Activated CD4-positive, alpha-beta T cell treated with anti-CD3 and anti-CD28 coated beads for 4 hours (primary cell): ENCODE data around the gene NLRP4.
"Not testable (repeated sequence)": the region's sequence is repeated elsewhere in the genome, so short reads cannot be mapped to it uniquely, and the experiment has no call there.

Experiments
- DNase-seq, 2 donors: peaks; one replicate each; pipeline ENCODE4 v3.0.0-alpha.2; 2020

The NLRP4 gene

GRCh38 chr19:55882626-55883025, 46.3 kb downstream of the NLRP4 start:
- DNase-seq: no peak

DNA sequence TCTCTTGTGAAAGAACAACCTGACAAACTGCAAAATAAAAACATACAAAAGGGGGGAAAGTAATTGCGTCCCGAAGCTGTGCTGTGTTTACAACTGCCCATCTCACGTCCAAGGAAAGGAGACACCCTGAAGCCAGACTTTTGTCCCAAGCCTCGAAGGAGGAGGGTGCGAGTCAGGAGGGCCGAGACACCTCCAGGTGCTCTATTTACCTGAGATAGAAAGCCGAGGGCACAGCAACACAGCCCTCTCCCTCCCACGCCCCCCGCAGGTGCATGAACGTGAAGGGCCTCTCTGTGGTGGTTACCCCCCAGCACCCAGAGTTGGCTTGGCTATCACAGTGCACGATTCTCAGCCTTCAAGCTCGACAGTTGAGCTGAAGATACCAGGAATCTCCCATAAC, 62.6 kb downstream of the NLRP4 start:
- DNase-seq: no peak

DNA sequence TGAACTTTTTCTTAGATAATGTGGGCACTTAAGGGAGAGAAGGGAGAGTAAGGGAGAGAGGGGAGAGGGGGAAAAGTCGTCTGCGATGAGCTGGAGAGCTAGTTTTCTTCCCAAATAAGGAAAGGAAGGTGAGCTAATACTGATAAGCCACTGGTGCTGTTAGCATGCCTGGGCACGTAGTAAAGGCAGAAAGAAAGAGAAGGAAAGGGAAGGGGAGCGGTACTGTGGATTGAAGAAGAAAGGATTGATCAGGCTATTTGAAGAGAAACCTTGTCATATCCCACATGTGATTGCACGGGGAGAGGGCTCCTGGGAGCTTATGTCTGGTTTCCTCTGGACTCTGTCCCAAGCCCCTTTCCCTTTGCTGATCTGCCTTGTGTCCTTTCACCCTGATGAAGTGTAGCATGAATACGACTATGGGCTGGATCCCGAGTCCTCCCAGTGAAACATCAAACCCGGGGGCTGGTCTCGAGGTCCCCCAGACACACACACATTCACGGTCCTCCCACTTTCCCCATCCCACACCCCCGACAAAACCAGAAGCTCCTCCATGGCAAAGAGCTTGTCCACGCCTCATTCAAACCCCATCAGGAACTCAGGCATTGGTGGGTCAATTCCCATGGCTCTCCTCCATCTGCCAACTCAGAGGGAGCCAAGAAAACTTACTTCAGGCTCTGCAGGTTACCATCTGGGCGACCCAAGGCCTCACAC, 65.2 kb downstream of the NLRP4 start:
- DNase-seq: no peak

GRCh38 chr19:55902080-55902751, 65.9 kb downstream of the NLRP4 start:
- no peak for DNase-seq

GRCh38 chr19:55907286-55907685, 70.9 kb downstream of the NLRP4 start:
- no peak for DNase-seq

DNA sequence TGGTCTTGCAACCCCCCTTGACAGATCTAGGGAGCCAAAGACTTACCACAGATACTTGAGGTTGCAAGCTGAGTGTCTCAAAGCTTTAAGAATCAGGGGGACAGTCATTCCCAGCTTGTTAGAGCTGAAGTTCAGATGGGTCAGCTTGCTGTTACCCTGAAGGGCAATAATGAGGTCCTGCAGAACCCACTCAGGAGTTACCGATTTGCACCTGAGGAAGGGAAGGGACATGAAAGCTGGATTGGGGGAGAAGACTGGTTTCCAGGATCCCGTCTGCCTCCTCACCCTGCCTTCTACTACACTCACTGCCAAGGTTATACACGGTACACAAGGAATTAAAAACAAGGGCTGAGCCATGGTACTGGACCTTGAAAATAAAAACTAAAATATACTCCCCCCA, 71.4 kb downstream of the NLRP4 start:
- DNase-seq: no peak

GRCh38 chr19:55909801-55910200, 73.5 kb downstream of the NLRP4 start:
- no peak for DNase-seq

- DNase-seq: no peak
Observed at GRCh38 chr19:55912916-55913315, 76.6 kb downstream of the NLRP4 start.

DNA sequence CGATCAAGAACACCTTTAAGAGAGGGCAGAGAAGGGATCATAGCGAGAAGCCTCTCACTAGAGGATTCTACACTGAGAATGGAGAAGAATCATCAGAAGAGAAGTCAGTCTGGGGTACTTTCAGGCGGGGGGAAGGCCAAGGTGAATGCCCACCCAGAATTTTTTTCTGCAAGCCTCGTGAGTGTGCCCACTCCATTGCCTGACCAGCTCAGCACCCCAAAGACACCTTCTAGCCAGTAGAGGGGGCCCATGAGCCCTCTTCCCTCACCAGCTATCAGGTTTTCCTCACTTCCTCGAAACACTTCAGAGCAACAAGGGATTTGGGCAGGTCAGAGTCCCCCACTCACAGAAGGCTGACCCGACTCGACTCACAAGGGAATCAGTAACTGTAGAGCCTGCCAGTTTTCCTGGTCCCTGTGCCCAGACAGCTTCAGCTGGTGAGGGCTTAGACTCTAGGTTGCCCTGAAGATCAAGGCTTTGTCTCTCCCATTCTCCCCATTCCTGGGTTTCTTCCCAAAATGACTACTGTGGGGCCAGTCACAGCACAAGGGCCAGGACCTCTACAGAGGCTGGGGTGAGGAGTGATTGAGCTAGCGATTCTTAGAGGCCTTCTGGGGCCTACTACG, 77.4 kb downstream of the NLRP4 start:
- DNase-seq: no peak

DNA sequence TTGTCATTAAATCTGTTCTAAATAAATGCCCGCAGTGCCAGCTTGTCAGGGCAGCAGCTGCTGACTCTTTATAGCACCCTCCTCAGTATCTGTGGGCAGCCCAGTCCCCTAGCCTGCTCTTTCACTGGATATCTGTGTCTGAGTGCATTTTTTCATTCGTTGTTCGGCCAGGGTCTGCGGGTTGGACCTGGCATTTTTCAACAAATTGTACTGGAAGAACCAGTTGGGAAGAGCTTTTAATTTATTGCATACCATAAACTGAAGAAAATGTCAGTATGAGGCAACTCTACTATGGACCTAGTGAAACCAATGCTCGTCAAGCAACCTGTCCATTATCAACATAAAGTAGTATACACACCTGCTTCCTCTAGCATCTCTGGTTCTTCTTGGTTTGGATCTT, 87.2 kb downstream of the NLRP4 start:
- no peak for DNase-seq

DNA sequence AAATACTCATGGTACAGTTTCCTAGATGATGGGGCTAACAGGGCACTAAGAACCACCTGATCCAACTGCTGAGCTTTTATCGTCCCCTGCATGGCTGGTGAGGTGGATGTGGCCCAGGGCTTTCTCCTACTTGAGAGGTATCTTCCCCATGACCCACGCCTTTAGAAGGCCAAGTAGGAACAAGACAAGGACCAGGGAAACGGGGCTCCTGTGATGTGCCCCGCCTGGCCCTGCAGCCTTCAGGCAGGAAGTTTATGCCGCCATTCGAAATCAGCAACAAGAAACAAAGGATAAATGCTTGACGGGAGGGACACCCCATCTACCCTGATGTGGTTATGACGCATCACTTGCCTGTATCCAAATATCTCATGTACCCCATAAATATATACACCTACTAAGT, 91.7 kb downstream of the NLRP4 start:
- no peak for DNase-seq

- DNase-seq: not testable (repeated sequence)
Observed at GRCh38 chr19:55929258-55929657, 92.9 kb downstream of the NLRP4 start.

GRCh38 chr19:55930996-55931515, 94.7 kb downstream of the NLRP4 start:
- DNase-seq: no peak
